MM.1S (cell line): ENCODE measurements around the gene NAALADL1.

Experiments
- DNase-seq: peaks from one replicate; pipeline ENCODE4 v3.0.0-alpha.2; 2015
- H2AFZ ChIP-seq: fragments of 300-600 bp; sonication (generic); 2 replicates; pipeline ENCODE4 v1.6.0; 2016; ENCODE audit warnings: antibody characterized with exemption, low read length
- H3F3A ChIP-seq: fragments of 300-600 bp; sonication (generic); 2 replicates; pipeline ENCODE4 v1.6.1; 2016; ENCODE audit warnings: mild to moderate bottlenecking, antibody characterized with exemption, low read length, moderate library complexity, mixed read lengths; ENCODE audit not compliant: insufficient read depth
- H3K27ac ChIP-seq: fragments of 300-600 bp; sonication (generic); 2 replicates; pipeline ENCODE4 v1.5.1; 2016; ENCODE audit warnings: mild to moderate bottlenecking, low read length
- H3K27me3 ChIP-seq: fragments of 300-600 bp; sonication (generic); replicated peaks from 2 replicates; pipeline ENCODE4 v1.6.0; 2016; ENCODE audit warnings: low read length; ENCODE audit not compliant: insufficient read depth
- H3K36me3 ChIP-seq: fragments of 300-600 bp; sonication (generic); replicated peaks from 2 replicates; pipeline ENCODE4 v1.6.1; 2016; ENCODE audit warnings: mild to moderate bottlenecking, low read length, mixed read lengths; ENCODE audit not compliant: insufficient read depth
- H3K4me1 ChIP-seq: fragments of 300-600 bp; sonication (generic); 2 replicates; pipeline ENCODE4 v1.6.1; 2016; ENCODE audit warnings: low read length, mixed read lengths
- H3K4me2 ChIP-seq: fragments of 300-600 bp; sonication (generic); 2 replicates; pipeline ENCODE4 v1.6.0; 2016; ENCODE audit warnings: low read depth, low read length
- H3K4me3 ChIP-seq: fragments of 300-600 bp; sonication (generic); 2 replicates; pipeline ENCODE4 v1.5.1; 2016; ENCODE audit warnings: low read length, mixed read lengths
- H3K79me2 ChIP-seq: fragments of 300-600 bp; sonication (generic); 2 replicates; pipeline ENCODE4 v1.6.1; 2016; ENCODE audit warnings: mixed run types, low read length, mixed read lengths
- H3K9ac ChIP-seq: fragments of 300-600 bp; sonication (generic); 2 replicates; pipeline ENCODE4 v1.6.1; 2016; ENCODE audit warnings: low read length, mixed read lengths
- H3K9me2 ChIP-seq: fragments of 300-600 bp; sonication (generic); replicated peaks from 2 replicates; pipeline ENCODE4 v1.6.1; 2016; ENCODE audit warnings: mild to moderate bottlenecking, low read length, mixed read lengths; ENCODE audit not compliant: insufficient read depth
- H3K9me3 ChIP-seq: fragments of 300-600 bp; sonication (generic); replicated peaks from 2 replicates; pipeline ENCODE4 v1.6.1; 2016; ENCODE audit warnings: mild to moderate bottlenecking, low read length, mixed read lengths; ENCODE audit not compliant: insufficient read depth
- H4K20me1 ChIP-seq: fragments of 300-600 bp; sonication (generic); 2 replicates; pipeline ENCODE4 v1.6.1; 2016; ENCODE audit warnings: mild to moderate bottlenecking, low read length, moderate library complexity, mixed read lengths; ENCODE audit not compliant: insufficient read depth
- CTCF ChIP-seq: fragments of 300-600 bp; sonication (generic); IDR thresholded peaks from 2 replicates; pipeline ENCODE4 v1.5.1; 2016; ENCODE audit warnings: antibody characterized with exemption, low read length, mixed read lengths
- EZH2 ChIP-seq: fragments of 300-600 bp; sonication (generic); optimal IDR thresholded peaks from 2 replicates; pipeline ENCODE3; 2017; ENCODE audit warnings: low read depth, mild to moderate bottlenecking, antibody characterized with exemption, low read length, mixed read lengths
- EZH2phosphoT487 ChIP-seq: fragments of 300-600 bp; sonication (generic); IDR thresholded peaks from 2 replicates; pipeline ENCODE4 v1.6.1; 2018; ENCODE audit warnings: antibody characterized with exemption, low read length

NAALADL1 gene

GRCh38 chr11:65058419-65059054 lies at the start of gene NAALADL1:
Gene NAALADL1 (minus strand): TSS chr11:65058553. CDS start chr11:65058521, 32 bp downstream.
- no peak for DNase-seq
- Histone ChIP-seq H3K4me1 (peaks cover 33% of the 10 kb centered on the region), H3K9me3 (no peaks in the 10 kb centered on the region), H3K36me3 (no peaks in the 10 kb centered on the region), H3K9ac (no peak within 1 kb of the TSS), H3K4me2 (no peak within 1 kb of the TSS), H2AFZ (no peak within 1 kb of the TSS), H4K20me1 (no peaks in the 10 kb centered on the region), H3K79me2 (no peaks in the 10 kb centered on the region), H3K4me3 (no peak within 1 kb of the TSS), H3K9me2 (no peaks in the 10 kb centered on the region), H3K27ac (no peak within 1 kb of the TSS), H3K27me3 (no peaks in the 10 kb centered on the region), H3F3A (peaks cover 11% of the 10 kb centered on the region)
- TF ChIP-seq EZH2phosphoT487: no peak
- TF ChIP-seq EZH2: no peak
- no peak for TF ChIP-seq CTCF

GRCh38 chr11:65107751-65108468 lies 49.6 kb upstream of the NAALADL1 start:
- Histone ChIP-seq H3K4me2 (no peak overlapping the region), H3K9me2 (no peaks in the 10 kb centered on the region), H3F3A (peaks cover 13% of the 10 kb centered on the region), H4K20me1 (no peaks in the 10 kb centered on the region), H3K4me3 (no peak overlapping the region), H3K9me3 (no peaks in the 10 kb centered on the region), H3K36me3 (no peaks in the 10 kb centered on the region), H3K27me3 (no peaks in the 10 kb centered on the region), H2AFZ (no peak overlapping the region), H3K79me2 (peaks cover 35% of the 10 kb centered on the region), H3K27ac (no peak overlapping the region), H3K9ac (no peak overlapping the region), H3K4me1 (peaks cover 13% of the 10 kb centered on the region)
- no peak for TF ChIP-seq CTCF
- TF ChIP-seq EZH2: no peak
- TF ChIP-seq EZH2phosphoT487: no peak
- DNase-seq: no peak

- no peak overlapping the region for H3K4me3 ChIP-seq
- peaks cover 13% of the 10 kb centered on the region for H3F3A ChIP-seq
- no peaks in the 10 kb centered on the region for H3K9me2 ChIP-seq
- no peak for TF ChIP-seq CTCF
- no peak for TF ChIP-seq EZH2phosphoT487
- no peak for TF ChIP-seq EZH2
- no peak overlapping the region for H3K9ac ChIP-seq
- H3K9me3 ChIP-seq: no peaks in the 10 kb centered on the region
- no peak overlapping the region for H3K27ac ChIP-seq
- no peak overlapping the region for H3K4me2 ChIP-seq
- peaks cover 44% of the 10 kb centered on the region for H3K79me2 ChIP-seq
- H4K20me1 ChIP-seq: no peaks in the 10 kb centered on the region
- peaks cover 12% of the 10 kb centered on the region for H3K4me1 ChIP-seq
- H2AFZ ChIP-seq: no peak overlapping the region
- H3K27me3 ChIP-seq: no peaks in the 10 kb centered on the region
- DNase-seq: no peak
- H3K36me3 ChIP-seq: no peaks in the 10 kb centered on the region
Measured at GRCh38 chr11:65107078-65107477, 48.7 kb upstream of the NAALADL1 start.
